Activated CD4-positive, alpha-beta T cell treated with anti-CD3 and anti-CD28 coated beads for 36 hours (primary cell): ENCODE results near the gene NUP42. TPM values are rescaled to one million over a fixed set of nuclear protein-coding genes. Genes with fewer than 3 reads are reported as not detected.

Experiments
- total RNA-seq, 2 experiments: library from RNA; stranded (reverse); gene quantifications; one replicate each; pipeline ENCODE4 v1.2.3, GENCODE V29; 2021

Gene NUP42
- total RNA-seq, 2 experiments from 2014 or later, result 32.3 to 44.8 TPM

Other genes starting within 250 kb of the NUP42 start
- 10 to 100 TPM; 19.2 to 23.9 TPM for gene HYCC1, start 167.9 kb upstream of the NUP42 start, total RNA-seq
- 10 to 100 TPM; 18.1 to 20.8 TPM for gene KLHL7, start 76.3 kb upstream of the NUP42 start, total RNA-seq
- gene GPNMB, start 64.7 kb downstream of the NUP42 start, total RNA-seq, result under 1 TPM; 0.42 to 0.66 TPM
- gene MALSU1, start 117.3 kb downstream of the NUP42 start, total RNA-seq, result 10 to 100 TPM; 97.7 to 98.4 TPM